ENCODE data around the gene CARNS1. TPM values are rescaled to one million over a fixed set of nuclear protein-coding genes. Genes with fewer than 3 reads are reported as not detected.

The CARNS1 gene
- total and polyA plus RNA-seq, 10 of the 15 experiments (the other 5 are each of a cell fraction or from before 2014, with no cell fraction given): 0.02 to 0.14 (median 0.10) TPM; not detected in 3

DNA sequence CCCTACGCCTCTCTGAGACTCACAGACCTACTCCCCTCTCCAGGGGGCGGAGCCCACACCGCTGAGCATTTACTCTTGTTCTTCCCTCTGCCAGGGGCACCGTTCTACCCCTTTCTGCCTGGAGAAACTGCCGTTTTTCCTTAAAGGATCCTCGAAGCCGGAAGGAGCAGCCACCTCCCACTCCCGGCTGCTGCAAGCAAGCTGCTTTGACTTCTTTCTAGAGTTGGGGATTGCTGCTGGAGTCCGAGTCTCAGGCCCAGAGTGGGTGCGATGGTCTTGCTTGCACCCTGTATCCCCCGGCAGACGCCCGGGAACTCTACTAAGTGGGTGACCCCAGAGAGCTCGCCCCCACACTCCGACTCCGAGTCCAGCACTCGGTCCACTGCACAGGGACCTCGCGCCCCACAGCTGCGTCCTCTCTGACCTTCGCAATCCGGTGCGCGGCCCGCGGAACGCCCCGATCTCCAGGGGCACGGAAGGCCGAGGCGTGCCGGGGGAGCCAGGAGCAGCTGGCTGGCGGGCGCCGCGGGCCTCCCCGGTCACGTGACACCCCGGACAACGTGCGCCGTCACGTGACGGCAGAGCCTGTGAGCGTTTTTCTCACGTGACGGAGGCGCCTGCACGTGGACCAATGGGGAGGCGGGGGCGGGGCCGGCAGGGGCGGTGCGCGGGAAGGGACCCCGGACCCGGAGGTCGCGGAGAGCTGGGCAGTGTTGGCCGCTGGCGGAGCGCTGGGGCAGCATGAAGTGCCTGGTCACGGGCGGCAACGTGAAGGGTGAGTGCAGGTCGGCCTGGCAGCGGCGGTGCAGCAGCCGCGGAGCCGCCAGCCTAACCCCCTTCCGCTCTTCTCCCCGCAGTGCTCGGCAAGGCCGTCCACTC lies 23.9 kb upstream of the CARNS1 start, which contains the start of gene RAD9A (continued):
- TF ChIP-seq, protein P1, sequence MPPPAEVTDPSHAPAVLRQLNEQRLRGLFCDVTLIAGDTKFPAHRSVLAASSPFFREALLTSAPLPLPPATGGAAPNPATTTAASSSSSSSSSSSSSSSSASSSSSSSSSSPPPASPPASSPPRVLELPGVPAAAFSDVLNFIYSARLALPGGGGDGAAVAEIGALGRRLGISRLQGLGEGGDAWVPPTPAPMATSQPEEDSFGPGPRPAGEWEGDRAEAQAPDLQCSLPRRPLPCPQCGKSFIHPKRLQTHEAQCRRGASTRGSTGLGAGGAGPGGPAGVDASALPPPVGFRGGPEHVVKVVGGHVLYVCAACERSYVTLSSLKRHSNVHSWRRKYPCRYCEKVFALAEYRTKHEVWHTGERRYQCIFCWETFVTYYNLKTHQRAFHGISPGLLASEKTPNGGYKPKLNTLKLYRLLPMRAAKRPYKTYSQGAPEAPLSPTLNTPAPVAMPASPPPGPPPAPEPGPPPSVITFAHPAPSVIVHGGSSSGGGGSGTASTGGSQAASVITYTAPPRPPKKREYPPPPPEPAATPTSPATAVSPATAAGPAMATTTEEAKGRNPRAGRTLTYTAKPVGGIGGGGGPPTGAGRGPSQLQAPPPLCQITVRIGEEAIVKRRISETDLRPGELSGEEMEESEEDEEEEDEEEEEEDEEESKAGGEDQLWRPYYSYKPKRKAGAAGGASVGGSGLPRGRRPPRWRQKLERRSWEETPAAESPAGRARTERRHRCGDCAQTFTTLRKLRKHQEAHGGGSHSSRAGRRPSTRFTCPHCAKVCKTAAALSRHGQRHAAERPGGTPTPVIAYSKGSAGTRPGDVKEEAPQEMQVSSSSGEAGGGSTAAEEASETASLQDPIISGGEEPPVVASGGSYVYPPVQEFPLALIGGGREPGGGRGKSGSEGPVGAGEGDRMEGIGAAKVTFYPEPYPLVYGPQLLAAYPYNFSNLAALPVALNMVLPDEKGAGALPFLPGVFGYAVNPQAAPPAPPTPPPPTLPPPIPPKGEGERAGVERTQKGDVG (CRISPR knock-in tag; IDR thresholded peaks at IDR 0.05): peak; percentile 92
- TF ChIP-seq PAX8 (IDR thresholded peaks at IDR 0.05) (no peak), POU2F2 (IDR thresholded peaks at IDR 0.05; ENCODE audit: borderline replicate concordance, low read depth, low read length) (no peak), ZBTB33 (IDR thresholded peaks at IDR 0.05) (no peak), ETV6 (conservative IDR thresholded peaks at IDR 0.05 in 1 of 2, IDR thresholded peaks at IDR 0.05 in 1 of 2; ENCODE audit: borderline replicate concordance in 1 of 2, low read depth in 1 of 2) (no peak), TCF7 (IDR thresholded peaks at IDR 0.05; ENCODE audit: borderline replicate concordance) (no peak), NR2F1 (conservative IDR thresholded peaks at IDR 0.05) (peak; percentile 94), CHD1 (IDR thresholded peaks at IDR 0.05; ENCODE audit: low read depth, low read length) (no peak), MTA2 (IDR thresholded peaks at IDR 0.05; ENCODE audit: low read depth) (no peak), PKNOX1 (IDR thresholded peaks at IDR 0.05) (no peak), GATAD2B (conservative IDR thresholded peaks at IDR 0.05; ENCODE audit: low read depth) (peak; percentile 66; the same call in 1 of the 2 replicates), KDM1A (IDR thresholded peaks at IDR 0.05; ENCODE audit: borderline replicate concordance) (no peak), CHD2 (IDR thresholded peaks at IDR 0.05; ENCODE audit: borderline replicate concordance, low read depth, low read length) (no peak), TAF1 (IDR thresholded peaks at IDR 0.05; ENCODE audit: borderline replicate concordance, low read depth, low read length) (no peak), JUND (IDR thresholded peaks at IDR 0.05; ENCODE audit: low read depth, low read length) (0 out of 2 replicates have a peak, but pooled peaks have one; percentile 19), CHD4 (IDR thresholded peaks at IDR 0.05) (no peak), EP300 (IDR thresholded peaks at IDR 0.05; ENCODE audit: borderline replicate concordance in 1 of 2, control insufficient read depth in 1 of 2, low read depth in 2 of 2, low read length in 2 of 2) (peak; percentile 22 to 64; a peak in 2 of 4 replicates), POLR2A (IDR thresholded peaks at IDR 0.05; ENCODE audit: low read depth, low read length) (peak; percentile 83)
- TF ChIP-seq, protein P2, sequence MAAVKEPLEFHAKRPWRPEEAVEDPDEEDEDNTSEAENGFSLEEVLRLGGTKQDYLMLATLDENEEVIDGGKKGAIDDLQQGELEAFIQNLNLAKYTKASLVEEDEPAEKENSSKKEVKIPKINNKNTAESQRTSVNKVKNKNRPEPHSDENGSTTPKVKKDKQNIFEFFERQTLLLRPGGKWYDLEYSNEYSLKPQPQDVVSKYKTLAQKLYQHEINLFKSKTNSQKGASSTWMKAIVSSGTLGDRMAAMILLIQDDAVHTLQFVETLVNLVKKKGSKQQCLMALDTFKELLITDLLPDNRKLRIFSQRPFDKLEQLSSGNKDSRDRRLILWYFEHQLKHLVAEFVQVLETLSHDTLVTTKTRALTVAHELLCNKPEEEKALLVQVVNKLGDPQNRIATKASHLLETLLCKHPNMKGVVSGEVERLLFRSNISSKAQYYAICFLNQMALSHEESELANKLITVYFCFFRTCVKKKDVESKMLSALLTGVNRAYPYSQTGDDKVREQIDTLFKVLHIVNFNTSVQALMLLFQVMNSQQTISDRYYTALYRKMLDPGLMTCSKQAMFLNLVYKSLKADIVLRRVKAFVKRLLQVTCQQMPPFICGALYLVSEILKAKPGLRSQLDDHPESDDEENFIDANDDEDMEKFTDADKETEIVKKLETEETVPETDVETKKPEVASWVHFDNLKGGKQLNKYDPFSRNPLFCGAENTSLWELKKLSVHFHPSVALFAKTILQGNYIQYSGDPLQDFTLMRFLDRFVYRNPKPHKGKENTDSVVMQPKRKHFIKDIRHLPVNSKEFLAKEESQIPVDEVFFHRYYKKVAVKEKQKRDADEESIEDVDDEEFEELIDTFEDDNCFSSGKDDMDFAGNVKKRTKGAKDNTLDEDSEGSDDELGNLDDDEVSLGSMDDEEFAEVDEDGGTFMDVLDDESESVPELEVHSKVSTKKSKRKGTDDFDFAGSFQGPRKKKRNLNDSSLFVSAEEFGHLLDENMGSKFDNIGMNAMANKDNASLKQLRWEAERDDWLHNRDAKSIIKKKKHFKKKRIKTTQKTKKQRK (IDR thresholded peaks at IDR 0.05; ENCODE audit: low read depth, low read length): no peak
